Activated T-cell treated with anti-CD3 and anti-CD28 coated beads, Interleukin-2, amount 50 U/mL, for 4 hours (primary cell): ENCODE measurements around the gene RNASE13. TPM values are rescaled to one million over a fixed set of nuclear protein-coding genes. Genes with fewer than 3 reads are reported as not detected.

Experiments used
- ATAC-seq, 2 donors: fragments of 200-7000 bp; cut with Tn5 transposase; one replicate each; pipeline ENCODE4 v1.10.0; 2021
- DNase-seq: peaks from one replicate; pipeline ENCODE4 v3.0.0-alpha.2; 2020
- H3K27me3 Mint-ChIP-seq: one replicate; pipeline ENCODE4 v1.8.0; 2021; ENCODE audit warnings: low read depth, mixed read lengths
- H3K36me3 Mint-ChIP-seq: one replicate; pipeline ENCODE4 v1.8.0; 2022; ENCODE audit warnings: mixed read lengths; ENCODE audit not compliant: insufficient read depth
- H3K4me1 Mint-ChIP-seq: one replicate; pipeline ENCODE4 v1.8.0; 2021; ENCODE audit warnings: low read depth, mixed read lengths
- H3K4me3 Mint-ChIP-seq: one replicate; pipeline ENCODE4 v1.8.0; 2021; ENCODE audit warnings: mild to moderate bottlenecking, moderate library complexity, mixed read lengths
- H3K9me3 Mint-ChIP-seq: one replicate; pipeline ENCODE4 v1.8.0; 2021; ENCODE audit warnings: mixed read lengths
- total RNA-seq, 3 donors: library from RNA; stranded (reverse); gene quantifications; one replicate each; pipeline ENCODE4 v1.2.1, GENCODE V29; 2021

RNASE13 gene
- total RNA-seq, 3 donors from 2014 or later, result not detected

DNA sequence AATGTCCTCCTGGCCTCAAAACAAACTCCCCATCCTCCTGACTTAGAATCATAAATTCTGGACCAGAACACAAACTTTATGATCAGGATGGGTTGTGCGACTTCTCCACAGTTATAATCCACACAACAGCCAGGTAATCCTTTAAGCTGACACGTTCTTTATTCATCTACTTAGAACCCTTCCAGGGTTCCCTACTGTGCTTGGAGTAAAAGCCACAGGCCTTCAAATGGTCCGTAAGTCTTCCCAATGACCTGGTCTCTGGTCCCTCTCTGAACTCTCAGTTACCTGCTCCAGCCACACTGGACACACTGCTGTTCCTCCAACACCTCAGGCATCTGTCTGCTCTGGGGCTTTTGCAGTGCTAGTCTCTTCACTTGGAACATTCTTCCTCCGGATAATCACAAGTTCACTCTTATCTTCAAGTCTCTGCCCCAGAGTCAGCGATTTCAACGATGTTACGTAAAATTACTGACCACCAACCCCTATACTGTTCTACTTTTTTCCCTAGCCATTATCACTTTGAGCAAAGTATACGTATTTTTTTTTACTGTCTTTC, 5.8 kb upstream of the RNASE13 start:
- DNase-seq, result no peak
- Mint-ChIP-seq H3K36me3 (no peaks in the 10 kb centered on the region), H3K27me3 (peaks cover 5% of the 10 kb centered on the region), H3K9me3 (no peaks in the 10 kb centered on the region), H3K4me1 (peaks cover 12% of the 10 kb centered on the region), H3K4me3 (no peak overlapping the region)
- no peak for ATAC-seq

DNA sequence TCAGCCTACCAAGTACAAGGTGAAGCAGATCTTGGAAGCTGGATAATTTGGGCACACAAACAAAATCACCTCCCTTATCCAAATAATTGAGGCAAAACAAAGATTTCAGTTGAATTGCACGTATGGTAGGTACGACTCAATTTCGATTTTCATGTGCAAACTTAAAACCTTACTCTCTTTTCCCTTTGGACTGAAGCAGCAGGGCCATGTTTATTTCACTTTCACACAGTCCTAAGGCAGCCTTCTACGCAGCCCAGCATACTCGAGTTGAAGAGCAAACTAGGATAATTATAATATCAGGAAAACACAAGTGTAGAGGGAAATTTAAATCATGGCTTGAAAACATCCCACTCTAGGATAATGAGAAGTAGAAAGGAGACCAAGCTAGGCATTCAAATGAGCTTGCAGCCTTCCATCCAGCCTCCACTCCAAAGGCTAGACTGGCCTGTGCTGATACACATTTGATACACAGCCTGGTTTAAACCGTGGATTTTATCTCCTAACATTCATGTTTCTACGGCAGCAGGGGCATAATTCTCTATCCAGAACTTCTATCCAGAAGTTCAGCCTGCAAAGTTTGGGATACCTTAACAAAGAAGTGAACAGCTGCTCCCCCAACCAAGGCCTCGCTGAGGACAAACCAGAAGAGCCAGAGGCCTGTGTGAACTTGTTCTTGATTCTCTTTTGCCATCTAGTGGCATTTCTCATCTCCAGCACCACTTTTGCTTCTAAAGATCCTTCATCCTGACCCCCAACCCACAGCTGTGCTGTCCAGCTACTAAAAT, 5.2 kb upstream of the RNASE13 start:
- Mint-ChIP-seq H3K36me3 (no peaks in the 10 kb centered on the region), H3K27me3 (peaks cover 3% of the 10 kb centered on the region), H3K9me3 (no peaks in the 10 kb centered on the region), H3K4me1 (peaks cover 9% of the 10 kb centered on the region), H3K4me3 (no peak overlapping the region)
- ATAC-seq, result peak; percentile 56 to 59
- no peak for DNase-seq

DNA sequence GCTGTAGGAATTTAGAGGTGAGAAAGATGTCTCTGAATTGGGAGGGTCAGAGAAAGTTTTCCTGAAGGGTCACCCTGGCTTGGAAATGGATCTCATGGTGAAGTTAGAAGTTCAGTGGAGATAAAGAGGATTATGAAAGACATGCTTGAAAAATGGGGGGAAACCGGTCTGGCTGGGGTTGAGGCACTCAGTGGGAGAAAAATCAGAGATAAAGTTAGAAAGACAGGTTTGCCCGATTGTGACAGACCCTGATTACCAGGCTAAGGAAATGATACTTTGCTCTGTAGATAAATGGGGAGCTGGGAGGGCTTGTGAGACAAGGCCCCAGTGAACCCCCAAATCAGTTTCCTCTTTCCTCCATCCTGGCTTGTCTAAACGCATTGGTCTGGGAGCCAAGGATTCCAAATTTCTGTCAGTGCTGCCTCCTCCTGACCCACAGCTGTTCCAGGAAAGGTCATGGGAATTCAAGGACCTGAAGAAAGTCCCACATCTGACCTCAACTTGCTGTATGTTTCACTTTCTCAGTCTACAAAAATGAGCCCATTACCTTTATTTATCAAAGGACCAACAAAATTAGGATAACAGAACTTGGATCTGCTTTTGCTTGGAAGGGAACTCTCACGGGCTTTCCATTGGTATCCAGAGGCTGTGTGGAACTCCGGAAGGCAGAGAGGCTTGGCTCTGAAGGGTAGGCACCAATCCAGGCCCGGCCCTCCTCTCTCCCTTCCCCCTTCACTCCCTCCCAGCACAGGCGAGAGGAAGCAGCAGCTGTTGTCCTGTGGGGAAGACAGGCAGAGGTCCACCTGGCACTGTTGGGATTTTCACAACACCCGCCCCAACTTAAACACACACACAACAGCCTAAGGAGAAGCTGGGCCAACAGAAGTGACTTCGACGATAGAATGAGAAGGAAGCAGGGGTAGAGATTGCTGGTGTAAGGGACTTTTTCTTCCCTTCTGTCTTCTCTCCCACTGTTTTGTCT, 4.1 kb upstream of the RNASE13 start:
- H3K9me3 Mint-ChIP-seq, result no peaks in the 10 kb centered on the region
- H3K4me3 Mint-ChIP-seq, result no peak overlapping the region
- no peak for DNase-seq
- H3K27me3 Mint-ChIP-seq, result peaks cover 3% of the 10 kb centered on the region
- H3K36me3 Mint-ChIP-seq, result no peaks in the 10 kb centered on the region
- H3K4me1 Mint-ChIP-seq, result peaks cover 2% of the 10 kb centered on the region
- no peak for ATAC-seq

DNA sequence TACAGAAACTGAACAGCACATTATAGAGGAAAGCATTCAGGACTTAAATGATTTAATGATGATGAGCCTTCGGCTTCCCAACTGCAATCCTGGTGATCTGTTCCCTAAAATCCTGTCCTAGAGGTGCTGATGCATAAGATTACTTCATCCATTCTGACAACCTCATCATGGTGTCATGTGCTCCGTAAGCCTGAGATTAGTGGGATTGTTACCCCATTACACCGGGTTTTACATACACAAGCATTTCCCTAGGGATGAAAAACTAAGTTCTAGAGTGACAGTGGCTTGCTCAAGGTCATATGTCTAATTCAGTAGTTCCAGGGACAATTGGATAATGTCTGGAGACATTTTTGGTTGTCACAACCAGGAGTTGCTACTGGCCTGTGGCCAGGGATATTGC, 2.5 kb upstream of the RNASE13 start:
- ATAC-seq, result no peak
- no peaks in the 10 kb centered on the region for H3K9me3 Mint-ChIP-seq
- H3K36me3 Mint-ChIP-seq, result no peaks in the 10 kb centered on the region

DNA sequence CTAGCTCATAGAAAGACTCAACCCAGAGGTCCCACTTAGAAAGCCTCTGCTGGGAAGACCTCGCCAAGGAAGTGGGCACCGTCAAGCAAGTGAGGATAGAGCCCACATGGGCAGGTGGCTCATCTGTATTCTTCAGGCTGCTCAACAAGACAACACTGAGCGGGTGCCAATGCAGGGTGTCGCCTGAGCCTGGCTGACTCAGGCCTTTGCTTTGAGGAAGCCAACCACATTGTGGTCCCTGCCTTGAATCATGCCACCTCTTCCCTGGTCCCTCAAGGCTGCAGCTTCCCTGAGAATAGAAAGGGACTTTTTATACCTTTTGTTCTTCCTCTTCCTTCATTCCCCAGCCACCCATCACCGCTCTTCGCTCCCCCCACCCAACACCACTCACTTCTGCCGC, 2.1 kb upstream of the RNASE13 start:
- H3K36me3 Mint-ChIP-seq, result no peaks in the 10 kb centered on the region
- no peaks in the 10 kb centered on the region for H3K4me1 Mint-ChIP-seq

More for the DNA sequence above, 2.5 kb upstream of the RNASE13 start:
- no peak for DNase-seq
- Mint-ChIP-seq H3K27me3 (peaks cover 2% of the 10 kb centered on the region), H3K4me3 (no peak overlapping the region), H3K4me1 (no peaks in the 10 kb centered on the region)

DNA sequence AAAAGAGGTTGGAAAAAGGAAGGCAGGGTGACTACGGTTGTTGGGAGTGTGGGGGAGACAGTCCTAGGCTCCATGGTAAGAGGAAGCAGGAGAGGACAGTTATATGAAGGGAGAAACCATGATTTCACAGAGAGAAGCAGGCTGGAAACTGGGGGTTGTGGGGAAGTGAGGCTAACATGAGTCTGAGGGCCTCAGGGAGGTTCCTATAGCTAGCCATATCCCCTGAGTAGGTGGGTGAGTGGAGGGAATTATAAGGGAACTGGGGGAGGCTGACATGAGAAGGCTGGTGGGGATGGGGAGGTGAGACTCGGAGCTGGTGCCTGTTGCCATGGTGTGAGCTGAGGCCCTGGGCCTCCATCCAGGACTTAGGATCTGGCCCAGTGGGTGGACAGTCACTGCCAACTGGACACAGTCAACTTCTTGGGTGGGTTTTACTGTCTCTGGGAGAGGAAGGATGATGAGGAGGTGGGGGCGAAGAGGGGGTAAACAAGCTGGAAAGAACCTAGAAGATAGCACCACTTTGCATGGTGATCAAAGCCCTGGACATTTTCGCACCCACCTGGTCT, 1.4 kb downstream of the RNASE13 start:
- ATAC-seq, result no peak
- H3K4me1 Mint-ChIP-seq, result no peaks in the 10 kb centered on the region
- H3K36me3 Mint-ChIP-seq, result no peaks in the 10 kb centered on the region
- DNase-seq, result no peak
- H3K4me3 Mint-ChIP-seq, result no peak overlapping the region
- H3K9me3 Mint-ChIP-seq, result no peaks in the 10 kb centered on the region
- peaks cover 2% of the 10 kb centered on the region for H3K27me3 Mint-ChIP-seq

More for the DNA sequence above, 2.1 kb upstream of the RNASE13 start:
- peaks cover 2% of the 10 kb centered on the region for H3K27me3 Mint-ChIP-seq
- H3K4me3 Mint-ChIP-seq, result no peak overlapping the region
- no peak for ATAC-seq
- DNase-seq, result no peak
- no peaks in the 10 kb centered on the region for H3K9me3 Mint-ChIP-seq

DNA sequence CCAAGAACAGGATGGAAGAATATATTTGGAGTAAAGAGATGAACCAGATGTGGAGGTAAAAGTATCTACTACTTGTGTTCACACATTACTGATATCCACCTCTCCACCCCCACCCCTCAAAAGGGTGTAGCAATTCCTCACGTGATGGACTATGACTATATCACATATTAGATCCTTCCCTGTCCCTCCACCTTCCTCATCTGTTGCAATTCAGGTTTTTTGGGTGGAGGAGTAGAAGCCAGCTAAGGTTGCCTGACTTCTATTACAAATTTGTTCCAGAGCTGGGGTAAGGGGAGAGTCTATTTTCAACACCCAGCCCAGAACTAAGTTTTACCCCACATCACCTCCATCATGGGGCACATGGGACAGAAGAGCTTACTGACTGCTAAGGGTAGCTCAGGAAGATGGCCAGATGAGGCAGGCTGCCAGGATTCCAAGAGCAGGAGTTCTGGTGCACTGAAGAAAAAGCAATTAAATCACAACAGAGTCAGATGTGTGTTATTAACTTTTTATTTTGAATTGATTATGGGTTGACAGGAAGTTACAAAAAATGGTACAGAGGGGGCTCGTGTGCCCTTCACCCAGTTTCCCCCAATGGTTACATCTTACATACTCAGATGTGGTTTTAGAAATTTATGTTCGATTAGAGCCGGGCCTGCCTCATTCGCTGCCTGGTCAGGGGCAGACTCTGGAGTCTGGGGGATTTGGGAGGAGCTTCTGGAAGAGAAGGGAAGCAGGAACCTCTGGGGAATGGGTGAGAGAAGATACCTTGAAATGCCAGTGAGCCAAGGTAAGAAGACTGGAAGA, 2.1 kb downstream of the RNASE13 start:
- Mint-ChIP-seq H3K4me3 (no peak overlapping the region), H3K36me3 (no peaks in the 10 kb centered on the region), H3K27me3 (peaks cover 2% of the 10 kb centered on the region), H3K9me3 (no peaks in the 10 kb centered on the region), H3K4me1 (no peaks in the 10 kb centered on the region)
- DNase-seq (no peak), ATAC-seq (no peak)

DNA sequence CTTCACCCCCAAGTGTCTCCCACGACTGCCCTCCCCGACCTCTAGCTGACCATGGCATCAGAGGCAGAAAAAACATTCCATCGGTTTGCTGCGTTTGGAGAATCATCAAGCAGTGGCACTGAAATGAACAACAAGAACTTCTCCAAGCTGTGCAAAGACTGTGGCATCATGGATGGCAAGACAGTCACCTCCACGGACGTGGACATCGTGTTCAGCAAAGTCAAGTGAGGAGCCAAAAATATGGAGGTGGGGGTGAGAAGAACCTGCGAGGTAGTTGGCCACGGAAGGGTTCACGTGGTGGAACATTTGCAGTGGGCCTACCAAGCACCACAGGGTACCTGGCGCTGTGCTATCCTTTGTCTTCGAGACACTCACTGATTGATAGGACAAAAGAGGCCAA, 4.1 kb downstream of the RNASE13 start:
- Mint-ChIP-seq H3K4me3 (no peak overlapping the region), H3K27me3 (peaks cover 2% of the 10 kb centered on the region), H3K4me1 (no peaks in the 10 kb centered on the region), H3K36me3 (no peaks in the 10 kb centered on the region), H3K9me3 (no peaks in the 10 kb centered on the region)
- DNase-seq (no peak), ATAC-seq (no peak)

DNA sequence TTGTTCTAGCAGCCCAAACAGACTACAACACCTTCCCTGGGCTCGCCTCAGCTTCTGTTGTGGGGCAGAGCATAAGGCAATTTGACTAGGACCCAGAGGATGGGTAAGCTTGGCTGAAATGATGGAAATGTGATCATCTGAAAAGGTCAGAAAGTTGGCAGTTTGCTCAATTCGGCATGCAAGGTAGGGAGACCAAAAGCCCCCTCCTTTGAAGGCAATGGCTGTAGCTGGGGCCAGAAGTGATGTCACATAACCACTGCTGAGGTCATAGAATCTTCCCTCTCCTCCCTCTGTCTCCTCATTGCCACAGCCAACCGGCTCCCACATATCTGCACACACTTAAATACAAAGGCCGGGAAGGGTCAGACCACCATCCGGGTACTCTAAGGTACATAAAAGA, 4.7 kb downstream of the RNASE13 start, which contains the start of gene TPPP2:
Gene TPPP2 (plus strand): TSS at position 301 of the 400 bp plus-strand sequence. CDS start 365 bp downstream, outside the sequence.
- DNase-seq (no peak), ATAC-seq (no peak)
- Mint-ChIP-seq H3K36me3 (no peaks in the 10 kb centered on the region), H3K27me3 (peaks cover 2% of the 10 kb centered on the region), H3K4me1 (peaks cover 2% of the 10 kb centered on the region), H3K9me3 (no peaks in the 10 kb centered on the region), H3K4me3 (no peak within 1 kb of the TSS)

DNA sequence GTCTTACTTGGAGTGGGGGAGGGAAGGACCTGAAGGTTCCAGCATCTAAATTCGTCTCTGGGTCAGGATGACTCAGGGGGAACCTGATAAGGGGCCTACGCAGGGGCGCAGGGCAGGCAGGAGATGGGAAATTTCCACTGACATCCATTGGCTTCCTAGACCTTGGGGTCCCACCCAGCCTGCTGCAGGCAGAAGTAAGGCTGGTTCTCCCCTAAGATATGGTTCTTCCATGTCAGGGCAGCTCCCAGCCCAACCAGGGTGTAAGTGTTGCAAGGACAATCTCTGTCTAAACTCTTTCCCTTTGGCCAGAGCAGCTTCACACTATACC, 7.7 kb downstream of the RNASE13 start:
- Mint-ChIP-seq H3K36me3 (no peaks in the 10 kb centered on the region), H3K9me3 (no peaks in the 10 kb centered on the region), H3K4me3 (peak overlapping the region; percentile 7), H3K4me1 (peaks cover 19% of the 10 kb centered on the region), H3K27me3 (no peaks in the 10 kb centered on the region)
- ATAC-seq, result no peak
- DNase-seq, result no peak

DNA sequence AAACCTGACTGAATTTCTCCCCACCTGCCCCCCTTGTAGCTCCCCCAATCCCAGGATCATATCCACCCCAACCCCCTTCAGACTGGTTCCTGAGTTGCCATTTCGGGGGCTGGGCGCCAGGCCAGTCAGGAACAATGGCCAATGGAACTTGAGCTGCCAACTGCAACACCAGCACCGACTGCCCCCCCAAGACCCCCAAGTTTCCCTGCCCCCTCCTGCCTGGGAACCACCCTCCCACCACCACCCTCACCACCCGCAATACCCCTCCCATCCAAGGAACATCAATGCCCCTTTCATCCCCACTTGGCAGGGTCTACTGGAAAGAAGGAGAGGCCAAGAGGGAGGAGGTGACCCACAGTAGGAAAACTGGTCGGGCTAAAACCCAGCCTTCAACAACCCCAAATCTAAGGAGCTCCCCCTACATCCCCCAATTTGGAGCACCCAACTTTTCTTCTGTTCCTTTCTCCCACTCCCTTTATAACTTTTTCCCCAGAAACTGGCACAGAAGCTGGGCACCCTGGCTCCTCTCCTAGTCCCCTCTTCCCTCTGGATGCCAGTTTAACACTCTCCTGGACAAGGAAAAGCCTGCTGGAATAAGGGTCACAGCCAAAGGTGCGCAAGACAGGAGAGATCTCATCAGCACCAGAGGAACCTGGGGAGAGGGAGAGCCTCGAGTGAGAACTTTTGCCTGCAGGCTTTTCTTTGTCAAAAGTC, 8.2 kb downstream of the RNASE13 start:
- ATAC-seq, result no peak
- Mint-ChIP-seq H3K9me3 (no peaks in the 10 kb centered on the region), H3K4me1 (peaks cover 19% of the 10 kb centered on the region), H3K27me3 (no peaks in the 10 kb centered on the region), H3K4me3 (peak overlapping the region; percentile 29), H3K36me3 (no peaks in the 10 kb centered on the region)
- DNase-seq, result no peak

DNA sequence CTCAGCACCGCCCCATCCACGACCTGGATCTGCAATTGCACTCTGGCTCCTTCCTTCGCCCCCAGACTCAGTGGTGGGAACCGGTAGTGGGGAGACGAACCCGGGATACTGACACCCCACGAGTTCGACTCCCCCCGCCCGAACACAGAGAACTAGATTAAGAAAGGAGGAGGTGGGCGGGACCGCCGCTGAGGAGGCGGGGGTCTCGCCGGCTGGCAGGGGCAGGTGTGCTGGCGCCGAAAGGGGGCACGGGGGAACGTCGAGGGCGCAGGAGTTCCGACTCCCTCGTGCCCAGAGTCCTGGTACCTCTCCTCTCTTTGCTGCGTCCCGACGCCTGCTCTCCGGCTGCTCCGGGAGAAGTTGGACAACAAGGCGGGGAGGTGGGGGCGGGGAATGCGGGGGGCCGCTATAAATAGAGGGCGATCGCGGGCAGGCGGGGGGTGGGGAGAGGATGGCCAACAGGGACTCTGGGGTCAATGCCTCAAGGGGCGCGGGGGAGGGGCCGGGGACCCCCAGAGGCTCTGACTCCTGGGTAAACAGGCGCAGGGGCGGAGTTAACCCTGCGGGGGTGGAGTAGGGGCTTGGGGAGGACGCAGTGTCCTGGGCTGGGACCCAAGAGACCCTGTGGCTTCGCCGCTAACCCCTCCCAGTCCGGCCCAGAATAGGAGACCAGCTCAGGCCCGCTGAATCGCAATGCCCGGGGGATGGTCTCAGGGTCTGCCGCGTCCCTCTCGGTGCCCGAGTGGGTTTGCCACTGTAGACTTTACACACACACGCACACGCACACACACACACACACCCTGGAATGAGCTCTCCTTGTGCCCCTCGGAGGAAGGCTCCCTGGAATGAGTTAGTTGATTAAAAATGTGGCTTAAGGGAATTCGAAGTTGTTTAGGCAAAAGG, 9.0 kb downstream of the RNASE13 start:
- Mint-ChIP-seq H3K4me3 (peak overlapping the region; percentile 81), H3K36me3 (peaks cover 1% of the 10 kb centered on the region), H3K4me1 (peaks cover 19% of the 10 kb centered on the region), H3K27me3 (no peaks in the 10 kb centered on the region), H3K9me3 (no peaks in the 10 kb centered on the region)
- ATAC-seq (peak in 1 of 2 donors; percentile 29), DNase-seq (no peak)
